Measurements from ENCODE around the gene TTC9B.

DNA sequence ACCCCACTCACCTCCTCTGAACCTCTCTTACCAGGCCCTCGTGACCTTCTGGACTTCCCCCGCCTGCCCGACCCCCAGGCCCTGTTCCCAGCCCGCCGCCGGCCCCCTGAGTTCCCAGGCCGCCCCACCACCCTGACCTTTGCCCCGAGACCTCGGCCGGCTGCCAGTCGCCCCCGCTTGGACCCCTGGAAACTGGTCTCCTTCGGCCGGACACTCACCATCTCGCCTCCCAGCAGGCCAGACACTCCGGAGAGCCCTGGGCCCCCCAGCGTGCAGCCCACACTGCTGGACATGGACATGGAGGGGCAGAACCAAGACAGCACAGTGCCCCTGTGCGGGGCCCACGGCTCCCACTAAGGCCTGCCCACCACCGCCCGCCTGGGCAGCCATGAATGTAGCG, 3.2 kb downstream of the TTC9B start:
- TF ChIP-seq, protein P1, sequence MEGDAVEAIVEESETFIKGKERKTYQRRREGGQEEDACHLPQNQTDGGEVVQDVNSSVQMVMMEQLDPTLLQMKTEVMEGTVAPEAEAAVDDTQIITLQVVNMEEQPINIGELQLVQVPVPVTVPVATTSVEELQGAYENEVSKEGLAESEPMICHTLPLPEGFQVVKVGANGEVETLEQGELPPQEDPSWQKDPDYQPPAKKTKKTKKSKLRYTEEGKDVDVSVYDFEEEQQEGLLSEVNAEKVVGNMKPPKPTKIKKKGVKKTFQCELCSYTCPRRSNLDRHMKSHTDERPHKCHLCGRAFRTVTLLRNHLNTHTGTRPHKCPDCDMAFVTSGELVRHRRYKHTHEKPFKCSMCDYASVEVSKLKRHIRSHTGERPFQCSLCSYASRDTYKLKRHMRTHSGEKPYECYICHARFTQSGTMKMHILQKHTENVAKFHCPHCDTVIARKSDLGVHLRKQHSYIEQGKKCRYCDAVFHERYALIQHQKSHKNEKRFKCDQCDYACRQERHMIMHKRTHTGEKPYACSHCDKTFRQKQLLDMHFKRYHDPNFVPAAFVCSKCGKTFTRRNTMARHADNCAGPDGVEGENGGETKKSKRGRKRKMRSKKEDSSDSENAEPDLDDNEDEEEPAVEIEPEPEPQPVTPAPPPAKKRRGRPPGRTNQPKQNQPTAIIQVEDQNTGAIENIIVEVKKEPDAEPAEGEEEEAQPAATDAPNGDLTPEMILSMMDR (IDR thresholded peaks at IDR 0.05; ENCODE audit: insufficient read depth, low read length): no peak
- TF ChIP-seq POLR2AphosphoS5 (IDR thresholded peaks at IDR 0.05; ENCODE audit: low read depth): no peak
